Neural progenitor cell (in vitro differentiated cells): ENCODE measurements around the gene UQCC2.

ENCODE experiments used
- CTCF ChIP-seq: fragments of 200-600 bp; sonication (generic); IDR thresholded peaks from 2 replicates; pipeline ENCODE4 v1.5.1; 2017; ENCODE audit warnings: antibody characterized with exemption, mild to moderate bottlenecking
- EZH2 ChIP-seq: fragments of 200-600 bp; sonication (generic); IDR thresholded peaks from 2 replicates; pipeline ENCODE4 v1.6.1; 2017; ENCODE audit warnings: antibody characterized with exemption, mild to moderate bottlenecking, moderate library complexity
- EZH2phosphoT487 ChIP-seq: fragments of 200-600 bp; sonication (generic); IDR thresholded peaks from 2 replicates; pipeline ENCODE4 v1.6.1; 2017; ENCODE audit warnings: antibody characterized with exemption

GRCh38 chr6:33759887-33760629 lies 48.6 kb upstream of the UQCC2 start:
- TF ChIP-seq CTCF (no peak), EZH2 (no peak), EZH2phosphoT487 (no peak)
